HEK293 (cell line): ENCODE data around the gene CTBP1.

Source experiments
- CTCF ChIA-PET: fragments of 350-600 bp; formaldehyde crosslinking; extraction: SDS; loops from one replicate; lab custom pipeline; 2021; ENCODE audit warnings: antibody characterized with exemption; lab: Yijun Ruan, JAX
- POLR2A ChIA-PET: fragments of 300-600 bp; formaldehyde crosslinking; extraction: SDS; loops from one replicate; lab custom pipeline; 2020; ENCODE audit warnings: antibody characterized with exemption, inconsistent platforms; lab: Yijun Ruan, JAX
- H3K27ac ChIP-seq: fragments of 200-500 bp; sonication (Bioruptor generic); 2 replicates; pipeline ENCODE4 v1.5.1; 2014; ENCODE audit warnings: low read depth, low read length, control low read depth, inconsistent platforms; ENCODE audit errors: extremely low read depth
- H3K36me3 ChIP-seq, 2 experiments: fragments of 200-500 bp in 1 of 2; sonication (Bioruptor generic) in 1 of 2; 1 replicate in 1 of 2; 2 replicates in 1 of 2; pipeline ENCODE4 v1.5.1; 2014 to 2017; ENCODE audit warnings: inconsistent platforms in 2 of 2, low read length in 2 of 2; ENCODE audit not compliant: control insufficient read depth in 2 of 2, insufficient read depth in 1 of 2
- H3K4me1 ChIP-seq: fragments of 200-500 bp; sonication (Bioruptor generic); 2 replicates; pipeline ENCODE4 v1.5.1; 2014; ENCODE audit warnings: mild to moderate bottlenecking, low read length, inconsistent platforms; ENCODE audit not compliant: control insufficient read depth, insufficient read depth
- H3K4me3 ChIP-seq: 2 replicates; pipeline ENCODE4 v1.5.1; 2011; ENCODE audit warnings: low read depth, mild to moderate bottlenecking, control low read depth, low read length, moderate library complexity
- H3K9me3 ChIP-seq: fragments of 200-500 bp; sonication (Bioruptor generic); 2 replicates; pipeline ENCODE4 v1.5.1; 2014; ENCODE audit warnings: low read depth, low read length, inconsistent platforms; ENCODE audit not compliant: control insufficient read depth, insufficient read depth
- KLF8 ChIP-seq: fragments of 450-650 bp; formaldehyde crosslinking; IDR thresholded peaks from 2 replicates; pipeline ENCODE4 v1.5.1; 2016; ENCODE audit warnings: missing biosample characterization, missing genetic modification characterization
- SP3 ChIP-seq: fragments of 450-650 bp; formaldehyde crosslinking; IDR thresholded peaks from 2 replicates; pipeline ENCODE4 v1.5.1; 2016; ENCODE audit warnings: missing biosample characterization, missing genetic modification characterization
- ZBTB1 ChIP-seq: fragments of 450-650 bp; formaldehyde crosslinking; IDR thresholded peaks from 2 replicates; pipeline ENCODE4 v1.5.1; 2016; ENCODE audit warnings: missing biosample characterization, missing genetic modification characterization
- ZEB2 ChIP-seq: fragments of 450-650 bp; formaldehyde crosslinking; IDR thresholded peaks from 2 replicates; pipeline ENCODE4 v1.5.1; 2016; ENCODE audit warnings: missing biosample characterization, missing genetic modification characterization
- ZNF133 ChIP-seq: fragments of 450-650 bp; formaldehyde crosslinking; IDR thresholded peaks from 2 replicates; pipeline ENCODE4 v1.5.1; 2016; ENCODE audit warnings: missing biosample characterization, missing genetic modification characterization
- ZNF169 ChIP-seq: fragments of 450-650 bp; formaldehyde crosslinking; IDR thresholded peaks from 2 replicates; pipeline ENCODE4 v1.5.1; 2016; ENCODE audit warnings: missing biosample characterization, missing genetic modification characterization
- ZNF19 ChIP-seq: fragments of 450-650 bp; formaldehyde crosslinking; IDR thresholded peaks from 2 replicates; pipeline ENCODE4; 2016; ENCODE audit warnings: missing biosample characterization, missing genetic modification characterization, low read depth
- ZNF292 ChIP-seq: fragments of 450-650 bp; formaldehyde crosslinking; IDR thresholded peaks from 2 replicates; pipeline ENCODE4 v1.5.1; 2016; ENCODE audit warnings: low read depth, missing biosample characterization, missing genetic modification characterization, borderline replicate concordance
- ZNF302 ChIP-seq: fragments of 450-650 bp; formaldehyde crosslinking; IDR thresholded peaks from 2 replicates; pipeline ENCODE4 v1.5.1; 2016; ENCODE audit warnings: missing biosample characterization, missing genetic modification characterization, low read depth
- ZNF501 ChIP-seq: fragments of 450-650 bp; formaldehyde crosslinking; IDR thresholded peaks from 2 replicates; pipeline ENCODE4 v1.5.1; 2016; ENCODE audit warnings: missing biosample characterization, missing genetic modification characterization
- ZNF549 ChIP-seq: fragments of 450-650 bp; IDR thresholded peaks from 2 replicates; pipeline ENCODE4 v1.5.1; 2018; ENCODE audit warnings: missing biosample characterization, missing genetic modification characterization, mild to moderate bottlenecking, inconsistent platforms, moderate library complexity
- ZNF629 ChIP-seq: fragments of 450-650 bp; formaldehyde crosslinking; IDR thresholded peaks from 2 replicates; pipeline ENCODE4 v1.5.1; 2017; ENCODE audit warnings: missing biosample characterization, missing genetic modification characterization
- ZNF658 ChIP-seq: fragments of 450-650 bp; formaldehyde crosslinking; IDR thresholded peaks from 2 replicates; pipeline ENCODE4; 2016; ENCODE audit warnings: missing biosample characterization, missing genetic modification characterization
- ZNF660 ChIP-seq: fragments of 450-650 bp; IDR thresholded peaks from 2 replicates; pipeline ENCODE4 v1.5.1; 2018; ENCODE audit warnings: missing biosample characterization, mild to moderate bottlenecking, missing genetic modification characterization
- ZNF707 ChIP-seq: fragments of 450-650 bp; formaldehyde crosslinking; IDR thresholded peaks from 2 replicates; pipeline ENCODE4 v1.5.1; 2016; ENCODE audit warnings: missing biosample characterization, missing genetic modification characterization
- ZNF76 ChIP-seq: fragments of 450-650 bp; formaldehyde crosslinking; IDR thresholded peaks from 2 replicates; pipeline ENCODE4; 2016; ENCODE audit warnings: low read depth, missing biosample characterization, missing genetic modification characterization, borderline replicate concordance
- ZNF837 ChIP-seq: fragments of 450-650 bp; formaldehyde crosslinking; IDR thresholded peaks from 2 replicates; pipeline ENCODE4 v1.5.1; 2016; ENCODE audit warnings: missing biosample characterization, missing genetic modification characterization
- TF ChIP-seq, protein P1 (sequence below): fragments of 450-650 bp; formaldehyde crosslinking; IDR thresholded peaks from 2 replicates; pipeline ENCODE4 v1.5.1; 2016; ENCODE audit warnings: missing biosample characterization, missing genetic modification characterization
- TF ChIP-seq, protein P2 (sequence below): fragments of 450-650 bp; formaldehyde crosslinking; IDR thresholded peaks from 2 replicates; pipeline ENCODE4 v1.5.1; 2016; ENCODE audit warnings: missing biosample characterization, missing genetic modification characterization
- TF ChIP-seq, protein P3 (sequence below): fragments of 450-650 bp; formaldehyde crosslinking; IDR thresholded peaks from 2 replicates; pipeline ENCODE4 v1.5.0; 2017; ENCODE audit warnings: missing biosample characterization, missing genetic modification characterization, borderline replicate concordance

The CTBP1 gene

DNA sequence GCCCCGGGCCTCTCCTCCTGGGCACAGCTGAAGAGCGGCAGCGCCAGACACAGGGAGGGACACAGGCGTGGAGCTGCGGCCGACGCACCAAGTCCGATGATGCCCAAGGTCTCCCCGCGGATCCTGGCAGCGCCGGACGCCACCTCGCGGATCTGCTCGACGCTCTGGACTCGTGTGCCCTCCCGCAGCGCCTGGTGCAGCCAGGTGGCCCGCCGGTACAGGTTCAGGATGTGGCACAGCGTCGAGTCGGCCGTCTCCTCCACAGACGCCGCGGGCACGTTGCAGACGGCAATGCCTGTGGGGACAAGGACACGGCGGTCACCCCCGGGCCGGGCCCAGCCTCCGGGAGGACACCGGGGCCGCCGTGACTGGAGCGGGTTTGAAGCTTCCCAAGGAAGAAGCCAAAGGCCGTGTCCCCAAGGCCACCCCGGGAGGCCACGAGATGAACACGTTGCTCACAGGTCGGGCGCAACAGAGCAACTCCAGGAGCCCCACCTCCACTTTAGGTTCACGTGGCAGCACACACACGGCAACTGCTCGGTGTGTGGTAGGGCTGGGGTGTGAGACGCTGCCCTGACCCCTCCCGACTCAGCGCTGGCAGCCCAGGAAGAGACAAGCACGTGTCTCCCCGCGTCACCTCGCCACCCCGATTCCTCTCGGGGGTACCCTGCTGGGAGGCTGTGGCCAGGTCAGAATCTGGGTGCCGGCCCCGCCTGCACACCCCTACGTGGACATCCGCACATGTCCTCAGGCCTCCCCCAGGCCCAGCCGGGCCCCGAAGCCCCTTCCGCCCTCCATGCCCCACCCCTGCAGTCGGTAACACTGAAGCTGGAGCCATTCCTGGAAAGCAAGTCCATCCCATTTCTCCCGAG is 23.4 kb downstream of the CTBP1 start:
- Histone ChIP-seq H3K4me3 (no peak overlapping the region), H3K36me3 (peaks cover 0 to 89% of the 10 kb centered on the region in 2 experiments; a peak in 2 of 3 replicates), H3K4me1 (no peaks in the 10 kb centered on the region), H3K27ac (no peak overlapping the region), H3K9me3 (no peaks in the 10 kb centered on the region)
- no peak for TF ChIP-seq ZNF19 (tag by site-specific recombination)
- no peak for TF ChIP-seq KLF8
- no peak for TF ChIP-seq ZNF133
- no peak for TF ChIP-seq ZNF76 (tag by site-specific recombination)
- no peak for TF ChIP-seq ZNF660 (tag by site-specific recombination)
- no peak for TF ChIP-seq ZNF292 (tag by site-specific recombination)
- TF ChIP-seq, protein P1, sequence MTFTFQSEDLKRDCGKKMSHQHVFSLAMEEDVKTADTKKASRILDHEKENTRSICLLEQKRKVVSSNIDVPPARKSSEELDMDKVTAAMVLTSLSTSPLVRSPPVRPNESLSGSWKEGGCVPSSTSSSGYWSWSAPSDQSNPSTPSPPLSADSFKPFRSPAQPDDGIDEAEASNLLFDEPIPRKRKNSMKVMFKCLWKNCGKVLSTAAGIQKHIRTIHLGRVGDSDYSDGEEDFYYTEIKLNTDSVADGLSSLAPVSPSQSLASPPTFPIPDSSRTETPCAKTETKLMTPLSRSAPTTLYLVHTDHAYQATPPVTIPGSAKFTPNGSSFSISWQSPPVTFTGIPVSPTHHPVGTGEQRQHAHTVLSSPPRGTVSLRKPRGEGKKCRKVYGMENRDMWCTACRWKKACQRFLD = no peak
- no peak for TF ChIP-seq ZNF658 (tag by site-specific recombination)
- TF ChIP-seq, protein P2, sequence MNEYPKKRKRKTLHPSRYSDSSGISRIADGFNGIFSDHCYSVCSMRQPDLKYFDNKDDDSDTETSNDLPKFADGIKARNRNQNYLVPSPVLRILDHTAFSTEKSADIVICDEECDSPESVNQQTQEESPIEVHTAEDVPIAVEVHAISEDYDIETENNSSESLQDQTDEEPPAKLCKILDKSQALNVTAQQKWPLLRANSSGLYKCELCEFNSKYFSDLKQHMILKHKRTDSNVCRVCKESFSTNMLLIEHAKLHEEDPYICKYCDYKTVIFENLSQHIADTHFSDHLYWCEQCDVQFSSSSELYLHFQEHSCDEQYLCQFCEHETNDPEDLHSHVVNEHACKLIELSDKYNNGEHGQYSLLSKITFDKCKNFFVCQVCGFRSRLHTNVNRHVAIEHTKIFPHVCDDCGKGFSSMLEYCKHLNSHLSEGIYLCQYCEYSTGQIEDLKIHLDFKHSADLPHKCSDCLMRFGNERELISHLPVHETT (tag by site-specific recombination) = no peak
- no peak for TF ChIP-seq ZNF837 (tag by site-specific recombination)
- no peak for TF ChIP-seq ZNF169 (tag by site-specific recombination)
- TF ChIP-seq SP3 (tag by site-specific recombination) = no peak
- TF ChIP-seq ZNF501 (tag by site-specific recombination) = no peak
- TF ChIP-seq ZNF549 = no peak
- TF ChIP-seq ZNF707 (tag by site-specific recombination) = no peak
- no peak for TF ChIP-seq ZNF302
- no peak for TF ChIP-seq ZNF629 (tag by site-specific recombination)
- TF ChIP-seq, protein P3, sequence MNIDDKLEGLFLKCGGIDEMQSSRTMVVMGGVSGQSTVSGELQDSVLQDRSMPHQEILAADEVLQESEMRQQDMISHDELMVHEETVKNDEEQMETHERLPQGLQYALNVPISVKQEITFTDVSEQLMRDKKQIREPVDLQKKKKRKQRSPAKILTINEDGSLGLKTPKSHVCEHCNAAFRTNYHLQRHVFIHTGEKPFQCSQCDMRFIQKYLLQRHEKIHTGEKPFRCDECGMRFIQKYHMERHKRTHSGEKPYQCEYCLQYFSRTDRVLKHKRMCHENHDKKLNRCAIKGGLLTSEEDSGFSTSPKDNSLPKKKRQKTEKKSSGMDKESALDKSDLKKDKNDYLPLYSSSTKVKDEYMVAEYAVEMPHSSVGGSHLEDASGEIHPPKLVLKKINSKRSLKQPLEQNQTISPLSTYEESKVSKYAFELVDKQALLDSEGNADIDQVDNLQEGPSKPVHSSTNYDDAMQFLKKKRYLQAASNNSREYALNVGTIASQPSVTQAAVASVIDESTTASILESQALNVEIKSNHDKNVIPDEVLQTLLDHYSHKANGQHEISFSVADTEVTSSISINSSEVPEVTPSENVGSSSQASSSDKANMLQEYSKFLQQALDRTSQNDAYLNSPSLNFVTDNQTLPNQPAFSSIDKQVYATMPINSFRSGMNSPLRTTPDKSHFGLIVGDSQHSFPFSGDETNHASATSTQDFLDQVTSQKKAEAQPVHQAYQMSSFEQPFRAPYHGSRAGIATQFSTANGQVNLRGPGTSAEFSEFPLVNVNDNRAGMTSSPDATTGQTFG (tag by site-specific recombination) = no peak
- TF ChIP-seq ZEB2 = no peak
- no peak for TF ChIP-seq ZBTB1 (tag by site-specific recombination)
- CTCF ChIA-PET = no interaction called here
- POLR2A ChIA-PET = no interaction called here
